ENCODE measurements around the gene AKAP8L.
A peak's percentile ranks its signal among the peaks of the same experiment; 100 is the strongest.
"Not testable (repeated sequence)": the region's sequence is repeated elsewhere in the genome, so short reads cannot be mapped to it uniquely, and the experiment has no call there.

AKAP8L gene

DNA sequence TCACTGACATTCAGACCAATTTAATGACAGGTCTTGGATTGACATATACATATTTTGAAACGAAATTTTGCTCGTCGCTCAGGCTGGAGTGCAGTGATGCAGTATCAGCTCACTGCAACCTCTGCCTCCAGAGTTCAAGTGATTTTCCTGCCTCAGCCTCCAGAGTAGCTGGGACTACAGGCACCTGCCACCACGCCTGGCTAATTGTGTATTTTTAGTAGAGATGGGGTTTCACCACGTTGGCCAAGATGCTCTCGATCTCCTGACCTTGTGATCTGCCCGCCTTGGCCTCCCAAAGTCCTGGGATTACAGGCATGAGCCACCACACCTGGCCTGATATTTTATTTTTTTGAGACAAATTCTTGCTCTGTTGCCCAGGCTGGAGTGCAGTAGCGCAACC is 66.3 kb downstream of the AKAP8L start:
- DNase-seq (ENCODE audit: low read depth): not testable (repeated sequence)

- not testable (repeated sequence) for DNase-seq (ENCODE audit: low read depth)
Measured at GRCh38 chr19:15341328-15341727, 77.5 kb downstream of the AKAP8L start.

- DNase-seq (ENCODE audit: low read depth): no peak
Measured at GRCh38 chr19:15340086-15340485, 78.7 kb downstream of the AKAP8L start.

DNA sequence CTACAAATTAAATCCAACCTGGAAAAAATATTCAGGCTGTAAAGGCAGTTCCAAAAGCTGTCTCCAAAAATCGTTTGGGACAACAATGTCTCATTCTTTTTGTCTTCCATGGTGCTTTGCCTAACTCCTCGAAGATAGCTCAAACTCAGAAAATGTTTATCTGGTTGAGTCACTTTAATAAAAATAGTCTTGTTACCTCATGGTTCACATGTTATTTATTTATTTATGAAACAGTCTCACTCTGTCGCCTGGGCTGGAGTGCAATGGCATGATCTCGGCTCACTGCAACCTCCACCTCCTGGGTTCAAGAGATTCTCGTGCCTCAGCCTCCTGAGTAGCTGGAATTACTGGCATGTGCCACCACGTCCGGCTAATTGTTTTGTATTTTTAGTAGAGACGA is 81.6 kb downstream of the AKAP8L start:
- DNase-seq (ENCODE audit: low read depth): no peak

GRCh38 chr19:15335992-15336391 is 82.8 kb downstream of the AKAP8L start:
- DNase-seq (ENCODE audit: low read depth): not testable (repeated sequence)

DNA sequence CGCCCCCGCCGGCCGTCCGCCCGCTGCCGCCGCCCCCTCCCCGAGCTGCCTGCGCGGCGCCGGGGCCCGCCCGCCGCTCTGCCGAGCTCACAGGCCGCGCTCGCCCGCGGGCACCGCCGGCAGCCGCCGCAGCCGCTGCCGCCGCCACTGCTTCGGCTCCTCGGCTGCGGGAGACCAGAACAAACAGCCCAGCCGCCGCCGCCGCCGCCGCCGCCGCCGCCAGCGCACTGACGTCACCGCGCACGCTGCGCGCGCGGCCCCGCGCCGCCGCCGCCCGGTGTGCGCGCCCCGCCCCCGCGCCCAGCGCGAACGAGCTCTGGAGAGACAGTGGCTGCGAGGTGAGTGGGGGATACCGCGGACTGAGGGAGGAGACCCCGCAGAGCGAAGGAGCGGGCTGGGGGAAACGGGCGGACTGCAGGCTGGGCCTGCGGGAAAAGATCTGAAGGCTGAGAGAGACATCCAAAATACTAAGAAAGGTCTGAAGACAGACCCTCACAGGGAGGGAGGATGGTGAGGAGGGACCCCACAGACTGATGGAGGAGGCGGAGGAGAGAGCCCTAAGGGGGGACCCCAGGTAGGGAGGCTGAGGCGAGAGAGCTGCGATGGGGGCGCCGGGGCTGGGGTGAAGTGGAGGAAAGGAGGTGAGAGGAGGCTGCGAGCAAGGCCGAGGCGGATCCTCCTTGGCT is 86.3 kb downstream of the AKAP8L start, which contains the start of gene BRD4:
Gene BRD4 (minus strand): TSS at position 229 of the 686 bp plus-strand sequence. CDS start 59,440 bp downstream, outside the sequence.
- DNase-seq (ENCODE audit: low read depth): peak; percentile 45

GRCh38 chr19:15331419-15332310 is 87.1 kb downstream of the AKAP8L start:
- DNase-seq (ENCODE audit: low read depth): peak; percentile 14

GRCh38 chr19:15330801-15331418 is 87.9 kb downstream of the AKAP8L start:
- no peak for DNase-seq (ENCODE audit: low read depth)
